ENCODE data around the gene PITPNC1.

DNA sequence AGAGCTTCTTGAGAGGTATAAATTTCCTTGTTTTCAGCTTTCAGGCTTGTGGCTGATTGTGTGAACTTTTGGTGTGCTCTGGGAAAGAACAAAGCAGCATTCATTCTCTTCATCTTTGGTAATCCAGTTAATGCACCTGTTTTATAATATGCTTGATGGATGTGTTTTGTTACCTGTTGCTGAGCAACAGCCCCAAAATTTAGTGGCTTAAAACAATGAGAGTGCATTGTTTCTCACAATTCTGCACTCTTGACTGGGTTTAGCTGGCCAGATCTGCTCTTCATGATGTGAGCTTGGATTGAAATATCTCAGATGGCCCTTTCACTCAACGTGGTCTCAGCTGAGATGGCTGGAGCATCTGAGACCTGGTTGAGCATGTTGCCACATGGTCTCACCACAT lies 281.9 kb downstream of the PITPNC1 start:
- no peak for TF ChIP-seq TAF1 (IDR thresholded peaks at IDR 0.05; ENCODE audit: borderline replicate concordance, insufficient read depth, low read length)
- TF ChIP-seq SIN3A (IDR thresholded peaks at IDR 0.05; ENCODE audit: borderline replicate concordance, insufficient read depth, low read length), result no peak
- TF ChIP-seq POLR2AphosphoS5 (IDR thresholded peaks at IDR 0.05; ENCODE audit: low read depth, low read length), result no peak
- TF ChIP-seq, protein P1, sequence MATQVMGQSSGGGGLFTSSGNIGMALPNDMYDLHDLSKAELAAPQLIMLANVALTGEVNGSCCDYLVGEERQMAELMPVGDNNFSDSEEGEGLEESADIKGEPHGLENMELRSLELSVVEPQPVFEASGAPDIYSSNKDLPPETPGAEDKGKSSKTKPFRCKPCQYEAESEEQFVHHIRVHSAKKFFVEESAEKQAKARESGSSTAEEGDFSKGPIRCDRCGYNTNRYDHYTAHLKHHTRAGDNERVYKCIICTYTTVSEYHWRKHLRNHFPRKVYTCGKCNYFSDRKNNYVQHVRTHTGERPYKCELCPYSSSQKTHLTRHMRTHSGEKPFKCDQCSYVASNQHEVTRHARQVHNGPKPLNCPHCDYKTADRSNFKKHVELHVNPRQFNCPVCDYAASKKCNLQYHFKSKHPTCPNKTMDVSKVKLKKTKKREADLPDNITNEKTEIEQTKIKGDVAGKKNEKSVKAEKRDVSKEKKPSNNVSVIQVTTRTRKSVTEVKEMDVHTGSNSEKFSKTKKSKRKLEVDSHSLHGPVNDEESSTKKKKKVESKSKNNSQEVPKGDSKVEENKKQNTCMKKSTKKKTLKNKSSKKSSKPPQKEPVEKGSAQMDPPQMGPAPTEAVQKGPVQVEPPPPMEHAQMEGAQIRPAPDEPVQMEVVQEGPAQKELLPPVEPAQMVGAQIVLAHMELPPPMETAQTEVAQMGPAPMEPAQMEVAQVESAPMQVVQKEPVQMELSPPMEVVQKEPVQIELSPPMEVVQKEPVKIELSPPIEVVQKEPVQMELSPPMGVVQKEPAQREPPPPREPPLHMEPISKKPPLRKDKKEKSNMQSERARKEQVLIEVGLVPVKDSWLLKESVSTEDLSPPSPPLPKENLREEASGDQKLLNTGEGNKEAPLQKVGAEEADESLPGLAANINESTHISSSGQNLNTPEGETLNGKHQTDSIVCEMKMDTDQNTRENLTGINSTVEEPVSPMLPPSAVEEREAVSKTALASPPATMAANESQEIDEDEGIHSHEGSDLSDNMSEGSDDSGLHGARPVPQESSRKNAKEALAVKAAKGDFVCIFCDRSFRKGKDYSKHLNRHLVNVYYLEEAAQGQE (IDR thresholded peaks at IDR 0.05; ENCODE audit: insufficient read depth in 1 of 2, low read depth in 2 of 2, low read length in 2 of 2), result no peak

Measured in PFSK-1 (cell line).